Non-pigmented ciliary epithelial cell (primary cell): Measurements from ENCODE around the gene PTPRM.

Source experiments
- DNase-seq: peaks from one replicate; pipeline ENCODE4 v3.0.0-alpha.2; 2010; ENCODE audit warnings: low read depth

PTPRM gene

DNA sequence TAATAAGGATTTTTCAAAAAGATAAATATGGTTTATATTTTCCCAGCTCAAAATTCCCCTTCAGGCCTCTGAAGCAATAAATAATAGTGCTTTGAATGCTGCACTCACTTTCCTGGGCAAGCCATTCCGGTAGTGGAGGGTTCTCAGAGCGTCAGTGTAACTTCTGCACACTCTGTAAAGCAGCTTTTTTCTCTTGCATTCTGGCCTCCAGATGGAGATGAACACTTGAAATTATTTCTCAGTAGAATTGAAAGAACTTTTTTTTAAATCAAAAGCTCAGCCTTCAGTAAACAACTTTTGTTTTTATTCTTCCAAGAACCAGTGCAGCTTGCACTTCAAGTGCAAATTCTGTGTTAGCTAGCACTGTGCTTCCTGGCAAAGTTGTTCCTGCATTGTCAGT is 761.0 kb downstream of the PTPRM start:
- no peak for DNase-seq

DNA sequence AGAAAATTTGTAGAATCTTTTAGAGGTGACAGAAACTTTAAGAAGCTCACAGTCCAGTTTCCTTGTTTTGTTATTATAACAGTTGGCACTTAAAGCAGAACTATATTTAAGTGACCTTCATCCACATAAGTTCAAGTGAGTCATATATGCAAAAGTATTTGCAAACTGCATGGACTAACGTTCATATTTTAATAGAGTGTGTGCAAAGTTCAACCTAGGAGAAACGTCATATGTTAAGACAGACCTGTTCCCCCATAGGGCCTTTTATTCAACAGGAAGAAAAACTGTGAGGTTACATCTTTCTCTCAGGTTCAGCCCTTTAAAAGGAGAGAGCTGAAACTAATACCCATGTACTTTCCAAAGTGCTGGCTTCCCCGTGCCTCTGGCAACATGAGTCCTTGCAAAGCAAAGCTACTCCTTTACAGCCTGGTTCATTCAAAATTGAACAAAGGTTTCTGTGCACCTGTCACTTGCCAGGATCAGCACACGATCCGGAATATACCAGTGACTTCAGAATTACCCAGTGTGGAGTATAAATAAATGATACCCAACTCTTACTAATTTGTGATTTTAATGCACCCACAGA is 762.2 kb downstream of the PTPRM start:
- no peak for DNase-seq

DNA sequence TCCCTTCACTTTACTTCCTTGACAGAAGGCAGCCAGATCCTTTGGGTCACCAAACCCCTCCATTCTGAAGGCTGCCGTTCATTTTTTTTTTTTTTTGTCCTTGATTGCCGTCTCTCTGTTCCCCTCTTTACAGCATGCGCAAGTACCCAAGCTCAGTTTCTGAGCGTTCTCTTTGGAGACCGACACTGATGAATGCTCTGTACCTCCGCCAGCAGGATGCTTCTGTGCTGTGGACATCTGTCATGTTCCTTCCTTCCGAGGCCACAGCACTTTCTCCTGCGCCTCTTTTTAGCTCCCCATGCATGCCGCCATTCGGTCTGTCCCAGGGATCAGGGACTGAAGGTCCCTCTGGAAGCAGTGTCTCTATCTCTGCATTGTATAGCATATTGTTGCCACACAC is 763.5 kb downstream of the PTPRM start:
- no peak for DNase-seq

DNA sequence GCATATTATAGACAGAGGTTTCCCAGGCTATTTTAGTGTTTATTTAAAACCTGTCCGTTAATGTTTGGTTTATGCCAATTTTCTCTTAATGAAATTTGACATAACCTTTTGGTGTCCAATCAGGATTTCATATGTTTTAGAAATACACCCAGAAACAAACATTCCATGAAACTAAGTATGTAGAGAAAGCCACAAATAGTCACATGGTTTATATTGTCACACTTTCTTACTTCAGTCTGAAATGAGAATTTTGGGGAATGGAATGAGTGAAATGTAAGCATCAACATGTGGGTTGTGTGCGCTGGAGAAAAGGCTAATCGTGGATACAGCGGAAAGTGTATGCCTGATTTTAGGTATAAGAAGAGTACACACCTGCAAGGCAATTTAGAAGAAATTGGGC is 765.2 kb downstream of the PTPRM start:
- DNase-seq: no peak

DNA sequence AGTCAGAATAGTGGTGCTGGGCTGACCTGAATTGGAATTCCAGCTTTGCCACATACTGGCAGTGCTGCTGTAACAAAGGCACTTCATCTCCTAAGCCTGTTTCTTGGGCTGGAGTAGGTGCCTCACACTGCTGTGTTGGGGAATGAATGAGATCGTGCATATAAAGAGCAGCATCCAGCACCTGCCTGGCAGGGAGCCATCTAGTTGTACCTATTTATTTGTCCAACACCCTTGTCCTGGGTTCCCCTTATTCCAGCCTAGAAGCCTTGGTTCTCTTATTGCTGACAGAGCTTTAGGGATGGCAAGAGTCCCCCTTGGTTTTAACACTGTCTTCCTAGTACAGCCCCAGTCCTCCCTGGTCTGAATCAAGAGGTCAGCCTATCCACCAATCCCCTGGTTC is 766.8 kb downstream of the PTPRM start:
- DNase-seq: no peak

DNA sequence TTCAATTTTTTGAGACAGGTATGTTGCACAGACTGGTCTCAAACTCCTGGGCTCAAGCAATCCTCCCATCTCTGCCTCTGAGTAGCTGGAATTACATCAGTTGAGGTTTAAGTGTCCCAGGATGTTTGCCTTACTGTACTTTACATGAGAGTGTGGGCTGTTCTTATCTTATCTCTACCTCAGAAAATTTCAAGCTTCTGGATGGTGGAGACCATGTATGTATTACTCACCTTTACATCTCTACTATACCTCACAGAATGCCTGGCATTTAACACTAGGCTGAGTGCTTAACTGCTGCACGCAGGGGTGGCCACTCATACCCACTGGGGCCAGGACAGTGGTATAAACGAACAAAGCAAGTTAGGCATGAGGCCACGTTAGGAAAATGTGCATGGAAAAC is 770.1 kb downstream of the PTPRM start:
- no peak for DNase-seq

DNA sequence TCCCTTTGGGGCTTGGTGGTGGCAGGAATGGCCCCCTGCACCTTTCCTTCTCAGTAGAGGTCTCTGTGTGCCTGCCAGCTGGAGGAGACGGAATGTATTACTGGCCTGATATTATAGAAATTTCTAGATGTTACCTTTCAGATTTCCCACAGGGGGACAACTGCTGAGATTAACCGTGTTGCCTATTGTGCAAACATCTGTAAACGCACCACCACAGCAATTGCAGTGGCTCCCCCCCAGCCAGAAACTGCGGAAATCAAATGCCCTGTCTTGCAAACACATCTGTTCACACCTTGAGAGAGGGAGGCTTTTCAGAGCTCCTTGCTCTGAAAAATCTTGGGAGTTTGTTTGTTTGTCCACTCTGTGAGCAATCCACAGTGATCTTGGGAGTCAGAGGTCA is 772.1 kb downstream of the PTPRM start:
- no peak for DNase-seq

DNA sequence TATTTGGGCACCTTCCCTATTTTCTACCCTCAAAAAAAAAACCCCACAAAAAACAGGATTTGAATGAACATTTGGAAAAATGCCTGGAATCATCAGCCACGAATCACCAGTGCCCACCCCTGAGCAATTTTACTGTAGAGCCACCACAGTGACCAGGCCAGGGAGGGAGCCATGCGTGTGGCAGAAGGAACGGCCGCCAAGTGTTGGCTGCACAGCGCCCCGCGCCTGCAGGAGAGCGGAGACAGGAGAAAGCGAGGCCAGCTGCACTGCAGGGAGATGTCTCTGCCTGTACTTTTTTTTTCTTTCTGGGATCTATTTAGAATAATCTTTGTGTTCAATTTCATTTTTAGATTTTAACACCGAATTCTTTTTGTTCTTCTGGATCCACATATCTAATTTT is 772.8 kb downstream of the PTPRM start:
- no peak for DNase-seq

DNA sequence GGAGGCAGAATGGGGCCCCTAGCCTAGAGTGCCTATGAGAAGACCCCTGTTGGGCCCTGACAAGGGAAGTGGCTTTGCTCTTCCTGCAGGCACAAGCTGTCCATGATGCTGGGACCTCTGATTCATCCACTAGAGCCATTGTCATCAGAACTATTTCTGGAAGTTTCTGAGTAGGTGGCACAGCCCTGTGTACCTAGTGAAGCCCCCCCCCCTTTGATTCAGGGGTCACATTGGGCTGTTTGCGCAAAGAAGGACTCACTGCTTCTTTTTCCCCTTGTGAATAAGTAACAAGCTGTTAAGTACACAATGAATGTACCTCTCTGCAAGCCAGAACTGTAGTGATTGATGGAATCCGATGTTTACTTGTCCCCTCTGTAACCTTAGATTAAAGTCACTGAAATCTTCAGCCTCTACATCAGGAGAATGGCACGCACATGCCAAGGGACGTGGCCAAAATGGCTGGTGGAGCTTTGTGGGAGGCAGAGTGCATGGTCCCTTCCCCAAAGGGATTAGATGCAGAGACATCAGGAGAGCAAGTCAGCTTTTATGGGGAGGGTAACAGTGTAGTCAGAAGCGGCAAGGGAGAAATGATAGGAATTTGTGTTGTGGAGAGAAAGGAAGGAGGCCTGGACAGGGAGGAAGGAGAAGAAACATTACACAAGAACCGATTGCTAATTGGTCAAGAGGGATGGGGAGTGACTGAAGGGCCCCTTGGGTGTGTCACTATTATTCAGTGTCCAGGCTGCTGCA is 774.5 kb downstream of the PTPRM start:
- no peak for DNase-seq

DNA sequence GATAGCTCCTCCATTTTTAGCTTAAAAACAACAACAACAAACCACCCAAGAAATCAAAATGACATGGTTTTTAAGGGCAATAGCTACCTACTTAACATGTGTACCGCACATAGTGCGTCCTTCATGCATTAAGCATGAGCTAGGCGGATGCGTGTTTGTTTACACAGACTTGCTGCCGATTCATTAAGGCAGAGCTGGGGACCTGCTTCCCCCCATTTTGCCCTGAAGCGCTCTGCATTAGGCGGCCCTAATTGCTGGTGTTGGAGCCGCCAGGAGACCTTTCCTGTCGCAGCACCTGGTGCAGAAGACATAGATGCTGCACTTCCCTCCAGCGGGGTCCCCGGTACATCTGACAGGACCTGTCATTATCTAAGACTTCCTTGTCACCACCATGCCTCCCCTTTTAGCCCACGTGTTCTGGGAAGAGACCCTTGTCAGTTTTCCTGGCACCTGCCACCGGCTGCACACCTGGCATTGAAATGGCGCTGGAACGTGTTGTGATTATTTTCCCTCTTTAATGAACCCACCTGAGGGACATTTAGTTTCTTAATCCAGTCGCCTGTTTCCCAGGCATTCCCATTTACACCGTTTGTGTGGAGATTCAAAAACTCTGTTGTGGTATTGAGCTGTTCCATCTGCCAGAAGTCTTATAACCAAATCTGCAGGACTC is 781.1 kb downstream of the PTPRM start:
- no peak for DNase-seq

DNA sequence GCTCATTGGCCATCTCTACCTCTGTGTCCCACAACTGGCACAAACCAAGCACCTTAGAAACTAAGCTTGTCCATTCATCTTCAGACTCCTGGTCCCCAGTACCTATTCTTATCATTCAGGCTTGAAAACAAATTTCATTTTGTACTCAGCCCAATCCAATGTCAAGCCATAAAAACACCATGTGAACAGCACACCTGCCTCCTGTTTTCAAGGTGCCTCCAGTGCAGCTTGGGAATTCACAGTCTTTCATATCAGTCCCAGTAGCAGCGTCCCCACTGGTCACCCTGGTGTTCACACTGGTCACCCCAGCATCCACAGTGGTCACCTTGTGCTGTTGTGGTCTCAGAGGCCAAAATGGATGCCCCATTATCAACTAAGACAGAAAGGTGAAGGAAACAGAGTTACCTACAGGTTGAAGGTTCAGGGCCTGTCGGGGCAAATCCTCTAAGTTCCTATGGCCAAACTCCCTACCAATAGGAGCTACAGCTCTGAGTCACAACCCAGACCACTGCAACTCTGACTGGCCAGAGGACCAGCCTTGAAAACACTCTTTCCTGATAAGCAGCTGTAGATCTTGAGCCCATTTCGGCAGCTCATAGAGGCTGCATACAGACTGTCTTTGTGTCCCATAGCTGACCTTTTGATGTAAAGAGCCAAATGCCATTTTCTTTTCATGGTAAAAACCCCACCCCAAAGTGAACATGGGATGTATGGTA is 782.6 kb downstream of the PTPRM start:
- no peak for DNase-seq

DNA sequence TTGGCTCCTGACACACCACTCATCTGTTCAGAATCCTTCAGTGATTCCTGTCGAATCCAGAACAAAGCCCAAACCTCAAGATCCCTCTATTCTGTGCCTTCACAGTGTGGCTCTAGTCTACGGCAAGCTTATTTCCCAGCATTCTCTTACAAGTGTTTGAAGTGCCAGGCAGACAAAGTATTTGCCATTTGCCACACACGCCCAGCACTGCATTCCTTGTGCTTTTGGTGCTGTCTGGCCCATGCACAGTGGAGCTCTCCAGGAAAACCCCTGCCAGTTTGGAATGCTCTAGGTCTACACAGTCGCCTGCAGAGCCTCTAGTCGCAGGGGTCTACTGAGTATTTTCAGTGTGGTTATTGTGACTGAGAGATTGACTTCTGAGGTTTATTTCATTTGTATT is 783.5 kb downstream of the PTPRM start:
- no peak for DNase-seq

DNA sequence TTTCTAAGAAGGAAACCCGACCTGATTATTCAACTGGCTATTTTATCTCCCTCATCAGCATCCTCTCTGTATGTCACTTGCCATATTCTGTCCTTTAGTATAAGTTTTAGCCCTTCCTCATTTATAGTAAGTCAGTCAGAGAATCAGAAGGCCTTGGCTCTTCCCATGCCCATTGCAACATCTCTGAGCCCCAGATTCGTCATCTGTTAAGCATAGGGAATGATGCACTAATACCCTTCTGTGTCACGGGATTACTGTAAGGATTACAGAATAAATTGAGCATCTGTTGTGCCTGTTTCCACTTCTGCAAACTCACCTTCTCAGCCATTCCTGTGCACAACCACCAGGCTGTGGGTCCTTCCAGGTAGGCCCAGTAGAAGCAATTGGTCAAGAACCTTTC is 784.0 kb downstream of the PTPRM start:
- no peak for DNase-seq

DNA sequence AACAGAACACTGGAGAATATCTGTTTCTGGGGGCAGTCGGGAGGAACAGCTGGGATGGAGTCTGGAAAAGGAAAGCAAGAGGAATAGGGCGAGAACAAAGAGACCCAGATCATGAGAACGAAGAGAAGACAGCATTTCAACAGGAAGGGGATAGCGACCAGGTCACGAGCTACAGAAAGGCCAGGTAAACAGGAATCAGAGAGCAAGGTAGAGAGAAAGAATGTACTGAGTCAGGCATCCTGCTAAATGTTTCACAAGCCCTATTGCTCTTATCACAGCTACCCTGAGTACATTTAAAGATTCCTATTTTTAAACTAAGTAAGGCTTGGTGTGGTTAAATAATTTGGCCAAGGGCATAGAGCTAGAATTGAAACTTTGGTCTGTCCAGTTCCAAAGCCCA is 787.2 kb downstream of the PTPRM start:
- no peak for DNase-seq

DNA sequence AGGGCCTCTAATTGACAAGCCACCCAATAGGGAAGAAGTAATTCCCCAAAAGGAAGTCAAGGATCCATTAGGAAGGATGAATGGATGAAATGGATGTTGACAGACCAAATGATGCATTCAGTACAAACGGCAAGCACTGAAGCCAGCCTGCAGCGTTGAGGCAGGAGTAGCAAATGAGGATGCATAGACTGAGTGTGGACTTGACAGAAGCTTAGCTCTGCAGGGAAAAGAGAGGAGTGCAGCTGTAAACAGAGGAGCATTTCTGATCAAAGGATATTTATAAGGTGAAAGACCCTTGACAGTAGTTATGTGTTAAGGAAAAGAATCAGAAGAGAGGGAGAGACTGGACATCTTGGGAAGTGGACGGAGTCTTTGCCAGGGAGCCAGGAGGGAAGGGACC is 788.9 kb downstream of the PTPRM start:
- DNase-seq: no peak

DNA sequence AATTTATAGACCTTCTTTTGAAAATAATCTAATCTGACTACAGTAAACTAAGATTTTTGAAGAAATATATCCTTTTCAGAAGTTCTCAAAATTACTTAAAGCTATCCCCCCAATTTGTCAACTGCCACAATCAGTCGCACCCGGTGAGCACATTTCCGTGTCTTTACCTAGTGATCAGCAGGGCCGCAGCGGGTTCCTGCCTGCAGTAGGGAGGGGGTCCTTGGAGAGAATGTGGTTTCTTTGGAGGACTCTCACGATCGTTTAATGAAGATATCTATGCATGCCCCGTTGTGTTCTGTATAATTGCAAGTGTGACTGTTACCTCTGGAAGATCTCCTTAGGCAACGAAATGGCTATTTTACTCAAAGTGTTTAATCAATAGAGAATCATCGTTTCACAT is 790.2 kb downstream of the PTPRM start:
- no peak for DNase-seq

DNA sequence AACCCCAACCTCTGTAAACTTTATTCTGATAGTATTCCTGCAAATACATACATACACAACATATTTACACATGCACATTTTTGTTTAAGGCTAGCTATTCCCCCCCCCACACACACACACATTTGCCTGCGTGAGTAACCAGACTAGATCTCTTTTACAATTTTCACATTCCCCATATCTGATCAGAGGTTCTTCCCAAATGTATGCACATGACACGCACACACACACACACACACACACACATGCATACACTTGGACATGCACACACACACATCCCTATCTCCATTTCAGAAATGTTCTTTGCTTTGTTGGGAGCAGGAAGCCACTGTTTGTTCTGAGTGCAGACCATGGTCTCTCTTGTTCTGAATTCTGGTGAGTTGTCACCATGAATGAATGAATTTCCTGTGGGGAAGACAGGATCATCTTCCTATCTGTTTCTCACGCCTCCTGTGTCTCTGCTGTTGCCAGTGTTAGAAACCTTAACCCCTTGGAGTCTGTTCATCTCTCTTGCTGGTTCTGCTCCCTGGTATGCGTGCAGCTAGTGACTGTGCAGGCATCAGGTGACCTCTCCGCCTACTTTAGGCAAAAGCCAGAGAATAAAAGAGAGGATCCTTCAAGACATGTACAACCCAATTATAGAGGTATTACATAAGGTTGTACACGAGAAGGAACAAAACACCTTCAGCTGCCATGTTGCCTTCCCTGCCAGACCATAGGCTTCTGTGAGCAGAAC is 791.1 kb downstream of the PTPRM start:
- no peak for DNase-seq

DNA sequence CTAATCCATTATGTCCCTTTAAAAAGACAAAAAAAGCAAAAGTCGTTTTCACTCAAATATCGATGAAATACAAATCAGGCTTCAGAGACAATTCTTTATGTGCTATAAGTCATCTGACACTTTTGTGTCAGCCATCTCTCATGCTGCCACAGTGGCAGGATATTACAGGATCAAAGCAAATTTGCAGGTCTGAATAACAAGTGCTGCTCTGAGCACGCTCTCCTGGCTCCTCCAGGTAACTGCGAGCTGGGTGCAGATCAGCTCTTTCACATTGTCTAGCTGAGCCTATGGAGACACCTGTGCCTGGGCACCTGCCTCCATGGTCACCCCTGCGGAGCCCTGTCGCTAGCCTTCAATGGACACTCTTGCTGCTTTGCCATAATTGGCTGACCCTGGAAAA is 792.0 kb downstream of the PTPRM start:
- DNase-seq: no peak

DNA sequence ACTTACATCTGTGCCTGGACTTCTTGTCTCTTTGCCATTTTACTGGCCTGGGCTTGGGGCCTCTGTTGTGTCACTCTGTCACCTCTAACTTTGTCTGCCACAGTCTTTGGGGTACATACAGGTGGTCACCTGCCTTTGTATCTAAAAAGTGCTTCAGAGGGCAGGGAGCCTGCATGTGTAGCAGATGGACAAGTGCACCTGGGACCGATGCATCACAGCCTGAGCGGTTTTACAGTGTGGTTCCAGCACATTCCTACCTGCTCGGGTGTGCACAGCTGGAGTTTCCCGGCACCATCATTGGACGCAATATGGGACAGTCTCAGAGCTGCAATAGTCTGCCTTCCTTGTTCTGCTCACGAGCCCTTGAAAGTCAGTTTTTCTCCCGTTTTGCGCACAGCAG is 792.4 kb downstream of the PTPRM start:
- DNase-seq: no peak

DNA sequence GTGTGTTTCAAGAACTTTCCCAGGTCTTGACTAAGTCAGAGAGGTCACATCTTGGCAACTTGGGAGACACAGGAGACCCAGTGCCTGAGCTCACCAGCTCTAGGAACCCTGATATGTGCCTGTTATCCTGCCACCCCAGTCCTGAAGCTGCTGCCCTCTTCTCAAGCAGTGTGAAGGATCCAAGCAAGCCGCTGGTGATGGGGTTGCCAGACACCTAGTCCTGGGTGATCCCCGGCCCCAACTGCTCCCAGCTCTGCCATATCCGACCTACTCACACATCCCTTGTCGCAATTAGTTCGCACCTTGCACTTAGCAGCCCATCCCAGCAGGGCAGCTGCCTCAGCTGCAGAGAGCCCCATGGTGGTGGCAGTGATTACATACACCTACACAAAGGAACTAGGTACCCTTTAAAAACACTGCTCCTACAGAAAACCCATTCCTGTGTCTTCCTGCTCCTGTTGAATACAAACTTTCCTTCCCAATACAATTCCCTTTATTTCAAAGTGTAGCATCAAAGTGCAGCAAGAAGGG is 794.9 kb downstream of the PTPRM start:
- no peak for DNase-seq

DNA sequence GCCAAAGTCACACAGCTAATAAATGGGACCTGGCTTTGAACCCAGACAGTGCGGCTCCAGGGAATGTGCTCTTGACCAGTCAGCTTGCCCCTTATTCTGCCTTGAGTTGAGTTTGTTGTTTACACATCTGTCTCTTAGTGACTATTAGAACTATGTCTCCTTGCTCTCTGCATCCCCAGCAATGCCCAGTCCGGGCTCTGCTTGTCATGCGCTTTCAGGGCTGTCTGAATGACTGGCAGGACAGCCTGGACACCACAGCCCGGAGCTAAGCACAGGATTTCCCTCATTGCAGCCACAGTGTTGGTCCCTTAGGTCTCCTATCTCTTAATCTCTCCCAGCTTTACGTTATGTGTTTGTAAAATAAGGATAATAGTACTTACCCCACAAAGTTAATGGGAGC is 795.7 kb downstream of the PTPRM start:
- DNase-seq: no peak

DNA sequence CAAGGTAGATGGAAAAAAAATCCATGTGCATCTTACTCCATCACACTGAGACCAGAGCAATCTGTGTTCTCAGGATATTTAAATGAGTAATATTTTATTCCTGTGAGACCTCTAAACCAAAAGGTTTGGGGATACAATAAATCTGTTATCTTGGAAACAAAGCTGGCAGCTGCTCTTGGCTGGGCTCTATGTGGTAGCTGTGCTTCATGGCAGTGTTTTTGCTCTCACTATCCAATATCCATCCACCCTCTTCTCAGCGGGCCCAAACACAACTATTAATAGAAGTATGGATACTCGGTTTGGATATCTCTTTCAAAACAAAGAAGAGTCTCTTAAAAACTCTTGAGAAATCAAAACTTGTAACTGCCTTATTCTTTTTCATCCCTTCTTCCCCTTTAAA is 797.3 kb downstream of the PTPRM start:
- no peak for DNase-seq
